Skeletal muscle cell (primary cell): ENCODE results near the gene ASH1L.

Experiments
- DNase-seq: peaks from one replicate; pipeline ENCODE4 v3.0.0-alpha.2; 2010; ENCODE audit warnings: low read depth
- H3K4me3 ChIP-seq: 2 replicates; pipeline ENCODE4 v1.5.1; 2011; ENCODE audit warnings: low read depth, mild to moderate bottlenecking, control low read depth, low read length, moderate library complexity

The ASH1L gene

DNA sequence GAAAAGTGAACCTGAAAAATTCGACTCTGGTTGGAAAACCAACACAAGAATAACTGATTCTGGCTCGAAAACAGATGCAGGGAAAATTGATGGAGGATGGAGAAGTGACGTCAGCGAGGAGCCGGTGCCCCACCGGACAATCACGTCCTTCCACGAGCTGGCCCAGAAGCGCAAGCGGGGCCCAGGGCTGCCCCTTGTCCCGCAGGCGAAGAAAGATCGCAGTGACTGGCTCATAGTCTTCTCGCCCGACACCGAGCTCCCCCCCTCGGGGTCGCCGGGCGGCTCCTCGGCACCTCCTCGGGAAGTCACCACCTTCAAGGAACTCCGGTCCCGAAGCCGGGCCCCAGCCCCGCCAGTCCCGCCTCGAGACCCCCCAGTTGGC is 240.0 kb downstream of the ASH1L start:
- peak overlapping the region; percentile 93 for H3K4me3 ChIP-seq
- no peak for DNase-seq

DNA sequence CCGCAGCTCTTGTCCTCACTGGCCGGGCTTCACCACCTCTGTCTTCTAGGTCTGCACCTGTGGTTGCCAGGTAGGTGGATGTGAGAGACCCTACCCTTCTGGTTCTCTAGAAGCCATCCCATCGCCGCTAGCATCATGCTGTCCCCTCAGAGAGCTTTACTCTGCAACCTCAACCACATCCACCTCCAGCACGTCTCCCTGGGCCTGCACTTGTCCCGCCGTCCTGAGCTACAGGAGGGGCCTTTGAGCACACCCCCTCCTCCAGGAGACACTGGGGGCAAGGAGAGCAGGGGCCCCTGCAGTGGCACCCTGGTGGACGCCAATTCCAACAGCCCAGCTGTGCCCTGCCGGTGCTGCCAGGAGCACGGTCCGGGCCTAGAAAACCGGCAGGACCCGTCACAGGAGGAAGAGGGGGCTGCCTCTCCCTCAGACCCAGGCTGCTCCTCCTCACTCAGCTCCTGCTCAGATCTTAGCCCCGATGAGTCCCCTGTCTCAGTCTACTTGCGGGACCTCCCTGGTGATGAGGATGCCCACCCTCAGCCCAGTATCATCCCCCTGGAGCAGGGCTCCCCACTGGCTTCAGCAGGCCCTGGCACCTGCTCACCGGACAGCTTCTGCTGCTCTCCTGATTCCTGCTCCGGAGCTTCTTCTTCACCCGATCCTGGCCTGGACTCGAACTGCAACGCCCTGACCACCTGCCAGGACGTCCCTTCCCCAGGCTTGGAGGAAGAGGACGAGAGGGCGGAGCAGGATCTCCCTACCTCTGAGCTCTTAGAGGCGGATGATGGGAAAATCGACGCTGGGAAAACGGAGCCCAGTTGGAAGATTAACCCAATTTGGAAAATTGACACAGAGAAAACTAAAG is 240.7 kb downstream of the ASH1L start:
- no peak for DNase-seq
- H3K4me3 ChIP-seq, result peak overlapping the region; percentile 93

DNA sequence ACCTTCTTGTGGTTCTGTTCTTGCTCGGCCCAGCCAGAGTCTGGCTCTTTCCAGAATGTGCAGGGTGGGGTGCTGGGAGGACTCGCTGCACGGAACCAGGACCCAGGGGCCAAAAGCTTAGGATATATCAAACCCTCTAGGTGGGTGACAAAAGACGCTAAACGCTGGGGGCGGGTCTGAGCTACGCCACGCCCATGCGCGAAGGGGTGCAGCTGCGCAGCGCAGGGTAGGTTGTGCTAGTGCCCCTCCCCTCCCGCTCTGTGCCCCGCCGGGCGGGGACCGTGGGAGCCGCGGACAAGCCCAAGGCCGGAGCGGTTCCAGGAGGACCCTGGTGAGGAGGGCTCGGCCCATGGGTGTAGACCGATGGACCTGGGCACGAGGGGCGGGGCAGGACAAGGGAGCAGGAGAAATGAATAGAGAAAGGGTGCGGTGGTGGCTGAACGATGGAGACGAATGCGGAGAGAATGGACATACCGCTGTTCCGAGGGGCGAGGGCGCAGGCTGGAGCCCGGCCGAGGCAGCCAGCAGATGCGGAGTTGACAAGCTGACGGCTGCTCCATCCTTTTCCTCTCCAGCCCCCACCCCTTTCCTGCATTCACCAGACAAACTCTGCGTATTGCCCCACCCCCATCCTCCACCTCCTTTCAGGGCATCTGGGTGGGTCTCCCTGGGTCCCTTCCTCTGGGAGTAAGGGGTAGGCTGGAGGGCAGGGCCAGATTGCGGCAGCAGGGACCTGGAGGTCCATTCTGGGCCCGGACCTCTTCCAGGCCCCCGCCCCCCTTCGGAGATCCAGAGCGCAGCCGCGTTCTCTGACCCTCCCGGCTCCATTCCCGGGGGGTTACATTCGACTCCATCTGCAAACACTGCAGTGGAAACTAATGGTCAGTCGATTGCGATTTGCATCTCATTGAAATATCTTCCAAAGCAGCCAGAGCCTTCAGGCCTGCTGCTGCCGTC is 241.7 kb downstream of the ASH1L start, which contains the start of gene RUSC1:
RUSC1 (plus strand) TSS at position 234 of the 957 bp plus-strand sequence. CDS start 880 bp downstream, outside the sequence.
- peak within 1 kb of the TSS; percentile 93 for H3K4me3 ChIP-seq
- no peak for DNase-seq

DNA sequence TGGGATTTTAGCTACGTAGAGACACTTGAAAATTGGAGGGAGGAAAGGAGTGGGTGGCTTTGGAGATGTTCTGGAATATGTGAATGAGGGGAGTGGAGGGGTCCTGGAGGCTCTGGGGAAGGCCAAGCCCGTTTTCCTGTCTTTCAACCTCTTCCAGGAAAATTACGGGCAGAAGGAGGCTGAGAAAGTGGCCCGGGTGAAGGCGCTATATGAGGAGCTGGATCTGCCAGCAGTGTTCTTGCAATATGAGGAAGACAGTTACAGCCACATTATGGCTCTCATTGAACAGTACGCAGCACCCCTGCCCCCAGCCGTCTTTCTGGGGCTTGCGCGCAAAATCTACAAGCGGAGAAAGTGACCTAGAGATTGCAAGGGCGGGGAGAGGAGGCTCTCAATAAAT is 242.4 kb downstream of the ASH1L start:
- no peak for DNase-seq
- H3K4me3 ChIP-seq, result peak overlapping the region; percentile 93

DNA sequence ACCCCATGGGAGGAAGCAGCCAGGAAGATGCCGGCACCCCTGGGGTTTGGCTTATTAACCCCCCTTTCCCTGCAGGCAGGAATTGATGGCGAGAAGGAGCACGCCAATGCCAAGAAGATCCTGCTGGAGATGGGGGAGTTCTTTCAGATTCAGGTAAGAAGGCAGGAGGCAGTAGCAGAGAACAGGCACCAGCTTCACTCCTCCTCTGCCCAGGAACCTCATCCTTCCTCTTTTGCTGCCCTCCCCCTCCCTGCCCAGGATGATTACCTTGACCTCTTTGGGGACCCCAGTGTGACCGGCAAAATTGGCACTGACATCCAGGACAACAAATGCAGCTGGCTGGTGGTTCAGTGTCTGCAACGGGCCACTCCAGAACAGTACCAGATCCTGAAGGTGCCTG is 243.1 kb downstream of the ASH1L start:
- no peak overlapping the region for H3K4me3 ChIP-seq
- no peak for DNase-seq

DNA sequence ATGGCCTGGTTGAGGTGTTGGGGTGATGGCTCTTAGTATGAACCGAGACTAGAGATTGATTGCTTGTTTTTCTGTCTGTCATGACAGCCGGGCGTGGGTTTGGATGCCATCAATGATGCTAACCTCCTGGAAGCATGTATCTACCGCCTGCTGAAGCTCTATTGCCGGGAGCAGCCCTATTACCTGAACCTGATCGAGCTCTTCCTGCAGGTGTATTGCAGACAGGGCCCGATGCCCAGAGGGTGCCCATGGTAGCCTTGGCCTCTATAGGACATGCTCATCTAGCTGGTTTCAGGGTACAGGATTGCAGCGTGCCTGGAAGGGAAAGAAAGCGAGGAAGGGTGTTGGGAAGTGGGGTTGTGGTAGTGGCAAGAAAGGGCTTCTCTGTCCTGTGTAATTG is 244.5 kb downstream of the ASH1L start:
- no peak overlapping the region for H3K4me3 ChIP-seq
- no peak for DNase-seq

DNA sequence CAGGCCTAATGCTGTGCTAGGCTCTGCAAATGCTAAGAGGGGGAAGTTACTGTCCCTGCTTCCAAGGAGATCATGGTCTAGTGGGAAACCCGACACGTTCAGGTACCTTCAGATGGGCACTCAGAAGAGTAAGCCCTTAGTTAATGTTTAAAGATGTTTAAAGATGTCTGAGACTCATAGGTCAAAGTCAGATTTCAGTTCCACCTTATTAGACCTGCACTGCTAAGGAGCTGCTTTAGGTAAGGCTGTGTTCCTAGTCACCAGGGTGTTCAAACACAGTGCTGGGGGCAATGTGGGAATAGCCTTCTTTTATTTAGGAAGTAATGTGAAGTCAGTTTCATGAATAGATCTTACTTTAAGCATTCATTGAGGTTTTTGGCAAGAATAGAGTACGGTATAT is 245.7 kb downstream of the ASH1L start:
- no peak for DNase-seq
- H3K4me3 ChIP-seq, result no peak overlapping the region

DNA sequence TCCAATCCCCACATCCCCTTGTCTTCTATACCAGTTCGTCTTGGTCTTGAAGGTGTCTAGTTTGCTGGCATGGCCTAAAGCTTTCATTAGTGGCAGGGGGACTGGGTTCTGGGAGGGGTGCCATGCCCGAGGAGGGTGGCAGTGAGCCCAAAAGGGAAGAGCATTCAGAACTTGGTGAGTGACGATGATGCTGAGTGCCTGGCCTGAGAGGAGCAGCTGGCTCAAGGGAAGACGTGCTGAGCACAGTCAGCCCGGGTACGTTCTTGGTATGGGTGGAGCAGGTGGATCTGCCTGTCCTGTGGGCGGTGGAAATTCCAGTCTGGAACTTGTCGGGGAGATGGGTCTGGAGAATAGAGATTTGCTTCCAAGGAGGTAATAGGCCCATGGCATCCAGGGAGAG is 249.3 kb downstream of the ASH1L start:
- H3K4me3 ChIP-seq, result no peak overlapping the region
- no peak for DNase-seq

DNA sequence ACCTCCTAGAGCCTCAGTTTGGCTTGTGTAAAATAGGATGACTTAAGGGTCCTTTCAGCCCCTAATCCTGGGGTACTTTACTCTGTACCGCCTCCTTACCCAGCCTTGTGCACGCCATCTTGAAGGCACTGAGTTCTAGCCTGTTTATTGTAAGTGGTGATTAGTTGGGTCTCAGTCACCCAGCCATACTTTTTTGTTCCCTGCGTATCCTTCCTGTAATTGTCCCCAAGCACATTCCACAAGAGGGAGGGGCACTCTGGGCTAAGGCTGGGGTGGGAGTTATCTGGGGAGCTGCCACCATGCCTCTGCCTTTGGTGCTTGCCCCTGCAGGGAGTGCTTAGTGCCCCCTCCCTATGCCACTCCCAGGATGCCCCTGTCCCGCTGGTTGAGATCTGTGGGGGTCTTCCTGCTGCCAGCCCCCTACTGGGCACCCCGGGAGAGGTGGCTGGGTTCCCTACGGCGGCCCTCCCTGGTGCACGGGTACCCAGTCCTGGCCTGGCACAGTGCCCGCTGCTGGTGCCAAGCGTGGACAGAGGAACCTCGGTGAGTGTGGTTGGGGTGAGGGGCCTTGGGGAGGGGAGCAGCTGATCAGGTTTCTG is 253.1 kb downstream of the ASH1L start:
- no peak for DNase-seq
- H3K4me3 ChIP-seq, result peak overlapping the region; percentile 97

DNA sequence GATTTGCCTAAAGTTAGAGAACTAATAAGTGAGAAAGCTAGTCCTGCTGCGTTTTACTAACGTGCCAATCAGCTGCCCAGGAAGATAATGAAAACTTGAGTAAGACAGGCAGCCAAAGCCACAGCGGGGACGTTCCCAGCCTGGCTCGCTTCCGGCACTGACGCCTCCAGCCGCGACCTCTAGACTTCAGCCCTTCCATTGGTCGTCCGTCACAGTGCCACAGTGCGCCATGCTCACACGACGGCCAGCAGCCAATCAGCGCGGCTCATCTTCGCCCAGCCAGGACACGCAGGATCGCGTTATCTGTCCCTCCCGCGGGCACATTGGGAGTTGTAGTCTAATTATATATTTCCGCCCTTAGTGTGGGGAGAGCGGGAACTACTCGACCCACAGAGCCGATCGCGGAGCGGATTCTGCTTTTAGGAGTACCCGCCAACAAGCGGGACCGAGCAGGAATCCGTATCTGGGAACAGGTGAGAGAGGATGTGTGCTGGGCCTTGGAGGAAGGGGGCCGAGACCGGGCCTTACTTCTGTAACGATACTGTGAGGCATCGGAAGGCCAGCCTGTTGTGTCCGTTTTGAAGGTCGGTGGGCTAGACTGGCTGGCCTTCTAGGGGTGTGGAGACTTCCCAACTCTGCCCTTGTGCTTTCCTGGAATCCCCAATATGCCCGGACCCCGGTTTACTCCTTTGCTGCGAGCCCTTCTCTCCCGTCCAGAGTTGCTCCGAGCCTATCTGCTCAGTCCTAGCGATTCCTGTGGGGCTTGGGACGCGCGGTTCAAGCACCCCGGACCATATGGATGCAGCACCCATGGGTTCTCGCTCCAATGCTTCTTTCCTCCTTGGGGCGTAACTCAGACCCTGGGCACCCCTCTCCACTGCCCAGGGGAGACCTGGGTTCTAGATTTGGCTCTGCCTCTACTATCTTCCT is 253.8 kb downstream of the ASH1L start, which contains the start of gene FDPS:
FDPS (plus strand) TSS at position 374 of the 930 bp plus-strand sequence. CDS start 924 bp downstream, outside the sequence.
- peak within 1 kb of the TSS; percentile 97 for H3K4me3 ChIP-seq
- peak; percentile 98 for DNase-seq

DNA sequence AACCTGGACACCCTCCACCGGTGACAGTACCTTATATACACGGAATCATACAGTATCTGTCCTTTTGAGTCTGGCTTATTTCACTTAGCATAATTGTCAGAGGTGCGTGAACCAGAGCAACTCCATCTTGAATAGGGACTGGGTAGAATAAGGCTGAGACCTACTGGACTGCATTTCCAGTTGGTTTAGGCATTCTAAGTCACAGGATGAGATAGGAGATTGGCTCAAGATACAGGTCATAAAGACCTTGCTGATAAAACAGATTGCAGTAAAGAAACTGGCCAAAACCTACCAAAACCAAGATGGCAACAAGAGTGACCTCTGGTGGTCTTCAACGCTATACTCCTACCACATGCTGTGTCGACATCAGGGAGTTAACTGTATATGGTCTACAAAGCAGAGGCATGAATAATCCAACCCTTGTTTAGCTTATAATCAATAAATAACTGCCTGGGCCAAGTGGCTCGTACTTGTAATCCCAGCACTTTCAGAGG is 255.3 kb downstream of the ASH1L start:
- DNase-seq, result no peak
- no peak overlapping the region for H3K4me3 ChIP-seq

DNA sequence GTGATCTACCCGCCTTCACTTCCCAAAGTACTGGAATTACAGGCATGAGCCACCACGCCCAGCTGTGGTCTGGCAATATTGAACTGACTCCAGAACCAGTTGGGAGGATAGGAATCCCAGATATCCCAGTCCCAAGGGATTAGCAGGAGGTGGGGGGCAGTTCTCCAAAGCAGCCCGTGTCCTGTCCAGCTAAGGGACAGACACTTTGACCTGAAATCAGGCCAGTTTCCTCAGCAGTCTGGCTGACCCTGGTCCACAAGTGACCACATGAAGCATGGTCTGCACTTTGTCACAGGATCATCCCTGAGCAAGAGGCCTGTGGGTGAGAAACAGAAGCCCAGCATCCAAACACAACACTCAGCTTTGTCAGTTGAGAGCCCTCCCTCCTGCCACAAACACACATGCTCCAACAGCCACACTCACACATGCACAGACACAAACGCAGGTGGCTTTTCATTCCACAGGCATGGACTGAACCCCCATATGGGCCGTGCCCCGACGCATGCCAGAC is 256.7 kb downstream of the ASH1L start:
- H3K4me3 ChIP-seq, result no peak overlapping the region
- DNase-seq, result no peak

DNA sequence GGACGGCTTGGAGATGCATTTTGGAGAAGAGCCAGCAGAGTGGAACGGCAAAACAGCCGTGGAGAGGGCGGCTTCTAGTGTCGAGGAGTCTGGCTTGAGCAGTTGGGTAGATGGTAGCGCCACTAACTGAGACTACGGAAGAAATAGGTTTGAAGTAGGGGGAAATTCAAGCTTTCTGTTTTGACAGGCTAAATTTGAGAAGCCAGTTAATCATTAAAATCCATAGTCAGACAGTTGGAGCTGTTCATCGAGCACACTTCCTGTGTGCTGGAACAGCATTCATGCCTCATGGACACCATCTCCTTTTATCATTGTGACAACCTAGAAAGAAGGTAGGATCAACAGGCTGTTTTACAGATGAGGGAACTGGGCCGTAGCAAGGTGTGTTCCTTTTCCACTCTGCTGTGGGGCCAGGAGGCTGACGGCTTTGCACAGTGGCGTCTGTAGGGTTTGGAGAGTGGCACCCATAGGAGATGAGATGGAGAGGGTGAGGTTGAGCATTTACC is 258.0 kb downstream of the ASH1L start:
- H3K4me3 ChIP-seq, result no peak overlapping the region
- no peak for DNase-seq

DNA sequence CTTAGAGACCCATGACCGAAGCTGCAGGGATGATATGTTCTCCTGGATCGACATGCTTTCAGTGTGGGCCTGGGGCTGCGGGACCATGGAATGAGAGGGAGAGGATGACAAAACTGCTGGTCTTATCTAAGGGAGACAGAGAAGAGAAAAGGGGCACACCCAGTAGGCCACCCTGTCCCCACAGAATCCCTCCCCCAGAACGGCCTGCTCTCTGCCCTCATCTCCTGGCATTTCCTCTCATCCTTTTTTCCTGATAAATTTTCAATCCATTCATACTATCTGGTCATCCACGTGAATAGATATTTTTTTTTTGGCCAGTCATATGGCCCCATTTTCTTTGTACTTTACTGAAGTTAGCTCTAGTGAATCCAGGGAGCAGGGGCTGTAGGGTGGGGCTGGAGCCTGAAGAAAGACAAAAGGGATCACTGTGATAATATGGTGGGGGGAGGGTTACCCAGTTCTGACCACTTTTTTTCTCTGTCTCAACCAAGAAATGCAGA is 261.2 kb downstream of the ASH1L start, which contains the start of gene PKLR:
PKLR (minus strand) TSS at position 97 of the 500 bp plus-strand sequence; CDS start at position 54, 43 bp downstream.
- H3K4me3 ChIP-seq, result no peak within 1 kb of the TSS
- DNase-seq, result no peak

DNA sequence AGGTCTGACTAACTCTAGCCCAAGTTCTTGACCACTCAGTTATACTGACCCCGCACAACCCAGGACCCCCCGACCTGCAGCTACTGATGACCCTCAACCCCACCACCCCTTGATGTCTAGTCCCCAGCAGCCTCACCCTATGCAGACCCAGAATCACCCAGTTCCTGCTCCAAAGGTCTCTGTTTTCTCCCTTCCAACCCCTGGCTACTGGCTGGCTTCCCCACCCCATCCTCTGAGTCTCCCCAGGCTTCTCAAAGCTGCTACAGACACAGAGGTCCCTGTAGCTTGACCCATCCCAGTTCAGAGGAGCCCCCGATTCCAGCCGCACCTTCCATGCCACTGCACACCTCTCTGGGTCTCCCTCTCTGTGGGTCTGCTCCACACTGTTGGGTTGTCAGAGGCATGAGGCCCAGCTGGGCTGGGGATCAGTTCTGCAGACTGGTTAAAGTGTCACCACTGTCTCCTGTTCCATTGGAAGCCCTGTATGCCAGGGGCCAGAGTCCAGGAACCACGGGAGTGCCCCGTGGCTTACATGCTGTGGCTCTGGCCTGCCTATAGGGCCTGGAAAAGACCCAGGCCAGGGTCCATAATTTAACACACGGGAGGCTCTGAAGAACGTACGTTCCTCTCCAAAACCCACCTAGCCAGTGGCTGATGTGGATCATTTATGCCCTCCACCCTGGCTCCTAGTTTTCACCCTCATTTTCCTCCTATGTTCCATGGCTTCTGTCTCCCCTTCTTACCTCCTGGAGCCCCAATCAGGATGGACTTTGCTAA is 261.9 kb downstream of the ASH1L start:
- H3K4me3 ChIP-seq, result no peak overlapping the region
- no peak for DNase-seq

DNA sequence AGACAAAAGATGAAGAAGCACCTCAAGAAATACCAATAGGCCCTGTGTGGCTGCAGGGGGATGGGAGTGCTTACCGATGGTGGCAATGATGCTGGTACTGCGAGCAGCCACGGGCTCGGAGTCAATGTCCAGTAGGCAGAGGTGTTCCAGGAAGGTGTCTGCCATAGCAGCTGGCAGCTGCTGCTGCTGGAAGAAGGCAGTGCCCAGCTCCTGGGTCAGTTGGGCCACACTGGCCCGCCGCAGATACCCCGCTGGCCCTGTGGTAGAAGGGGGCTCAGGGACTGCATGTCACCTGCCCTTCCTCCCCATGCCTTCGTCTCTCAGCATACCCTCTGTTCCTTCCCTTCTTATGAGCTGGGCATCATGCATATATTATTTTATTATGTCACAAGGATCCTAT is 262.6 kb downstream of the ASH1L start:
- no peak overlapping the region for H3K4me3 ChIP-seq

DNA sequence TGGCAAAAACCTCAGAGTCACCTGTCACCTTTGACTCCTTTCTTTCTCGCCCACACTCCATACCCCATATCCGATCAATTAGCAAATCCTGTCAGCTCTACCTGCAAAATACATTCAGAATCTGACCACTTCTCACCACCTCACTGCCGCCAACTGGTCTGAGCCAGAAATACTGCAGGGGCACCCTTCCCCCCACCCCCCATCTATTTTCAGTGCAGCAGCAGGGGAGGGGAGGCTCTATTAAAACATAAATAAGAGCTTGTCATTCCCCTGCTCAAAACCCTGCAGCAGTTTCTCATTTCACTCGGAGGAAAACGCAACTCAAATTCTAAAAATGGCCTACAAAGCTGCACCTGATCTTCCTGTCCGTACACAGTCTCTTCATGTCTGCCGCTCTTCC is 265.2 kb downstream of the ASH1L start:
- H3K4me3 ChIP-seq, result no peak overlapping the region
- DNase-seq, result no peak

More for the DNA sequence above, 262.6 kb downstream of the ASH1L start:
- DNase-seq, result no peak
